A673 (cell line): ENCODE results near the gene PDE6A.

ENCODE experiments used
- EZH2 ChIP-seq: fragments of 200-600 bp; sonication (generic); IDR thresholded peaks from 2 replicates; pipeline ENCODE4 v1.6.1; 2017; ENCODE audit warnings: borderline replicate concordance, low read depth, mild to moderate bottlenecking, mixed read lengths, antibody characterized with exemption, low read length; ENCODE audit not compliant: poor library complexity, severe bottlenecking
- TF ChIP-seq, protein P1 (sequence below): fragments of 300-800, 200-600 bp; sonication (generic); conservative IDR thresholded peaks from 2 replicates; pipeline ENCODE4 v1.5.1; 2017; ENCODE audit warnings: low read depth, mild to moderate bottlenecking, antibody characterized with exemption, low read length, moderate library complexity, mixed read lengths

DNA sequence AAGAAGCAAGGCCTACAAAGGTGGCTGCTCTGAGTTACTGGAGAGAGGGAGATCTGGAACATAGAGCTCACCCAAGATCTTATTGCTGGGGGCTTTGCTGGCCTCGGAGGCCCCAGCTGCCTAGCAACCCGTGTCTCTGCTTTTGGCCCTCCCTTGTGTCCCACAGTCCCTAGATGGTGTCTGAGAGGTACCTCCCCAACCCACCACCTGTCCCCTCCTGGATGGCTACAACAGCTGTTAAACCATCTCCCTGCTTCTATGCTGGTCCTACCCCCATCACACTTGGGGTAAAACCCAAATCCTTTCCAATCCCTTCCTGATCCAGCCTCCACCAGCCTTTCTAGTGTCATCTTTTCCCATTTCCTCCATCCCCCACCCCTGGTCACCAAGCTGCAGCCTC lies 127.9 kb downstream of the PDE6A start:
- TF ChIP-seq, protein P1, sequence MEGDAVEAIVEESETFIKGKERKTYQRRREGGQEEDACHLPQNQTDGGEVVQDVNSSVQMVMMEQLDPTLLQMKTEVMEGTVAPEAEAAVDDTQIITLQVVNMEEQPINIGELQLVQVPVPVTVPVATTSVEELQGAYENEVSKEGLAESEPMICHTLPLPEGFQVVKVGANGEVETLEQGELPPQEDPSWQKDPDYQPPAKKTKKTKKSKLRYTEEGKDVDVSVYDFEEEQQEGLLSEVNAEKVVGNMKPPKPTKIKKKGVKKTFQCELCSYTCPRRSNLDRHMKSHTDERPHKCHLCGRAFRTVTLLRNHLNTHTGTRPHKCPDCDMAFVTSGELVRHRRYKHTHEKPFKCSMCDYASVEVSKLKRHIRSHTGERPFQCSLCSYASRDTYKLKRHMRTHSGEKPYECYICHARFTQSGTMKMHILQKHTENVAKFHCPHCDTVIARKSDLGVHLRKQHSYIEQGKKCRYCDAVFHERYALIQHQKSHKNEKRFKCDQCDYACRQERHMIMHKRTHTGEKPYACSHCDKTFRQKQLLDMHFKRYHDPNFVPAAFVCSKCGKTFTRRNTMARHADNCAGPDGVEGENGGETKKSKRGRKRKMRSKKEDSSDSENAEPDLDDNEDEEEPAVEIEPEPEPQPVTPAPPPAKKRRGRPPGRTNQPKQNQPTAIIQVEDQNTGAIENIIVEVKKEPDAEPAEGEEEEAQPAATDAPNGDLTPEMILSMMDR, result no peak
- no peak for TF ChIP-seq EZH2
